Esophagus squamous epithelium (tissue), 4 donors: ENCODE measurements around the gene SECISBP2.

Experiments
- POLR2A ChIP-seq, 4 donors: fragments of 450-650 bp; IDR thresholded peaks; one replicate each; pipeline ENCODE4 v1.6.1; 2017; ENCODE audit warnings: antibody characterized with exemption in 4 of 4, mild to moderate bottlenecking in 4 of 4, moderate library complexity in 3 of 4
- TF ChIP-seq, protein P1 (sequence below), 6 experiments: fragments of 450-650 bp in 4 of 6; fragments of 200-600 bp in 2 of 6; sonication (generic) in 2 of 6; IDR thresholded peaks; one replicate each; pipeline ENCODE4 v1.5.1; 2016 to 2019; ENCODE audit warnings: antibody characterized with exemption in 6 of 6, mild to moderate bottlenecking in 4 of 6, moderate library complexity in 4 of 6

DNA sequence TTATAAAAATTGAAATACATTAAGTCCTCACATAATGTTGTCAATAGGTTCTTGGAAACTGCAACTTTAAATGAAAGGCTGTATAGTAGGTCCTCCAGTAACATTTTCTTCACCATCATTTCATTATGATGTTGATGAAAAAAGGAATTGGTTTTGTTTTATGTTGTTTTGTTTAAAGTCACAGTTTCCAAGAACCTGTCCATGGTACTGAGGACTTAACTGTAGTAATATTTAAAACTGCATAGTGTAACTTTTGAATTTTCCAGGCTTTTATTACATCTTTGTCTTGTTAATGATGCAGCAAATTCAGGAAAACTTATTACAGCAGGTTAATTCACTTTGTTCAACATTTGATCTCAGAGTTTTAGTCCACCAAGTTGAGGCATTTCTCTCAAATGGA, 11.6 kb downstream of the SECISBP2 start:
- TF ChIP-seq POLR2A (IDR thresholded peaks at IDR 0.05) = no peak
- TF ChIP-seq, protein P1, sequence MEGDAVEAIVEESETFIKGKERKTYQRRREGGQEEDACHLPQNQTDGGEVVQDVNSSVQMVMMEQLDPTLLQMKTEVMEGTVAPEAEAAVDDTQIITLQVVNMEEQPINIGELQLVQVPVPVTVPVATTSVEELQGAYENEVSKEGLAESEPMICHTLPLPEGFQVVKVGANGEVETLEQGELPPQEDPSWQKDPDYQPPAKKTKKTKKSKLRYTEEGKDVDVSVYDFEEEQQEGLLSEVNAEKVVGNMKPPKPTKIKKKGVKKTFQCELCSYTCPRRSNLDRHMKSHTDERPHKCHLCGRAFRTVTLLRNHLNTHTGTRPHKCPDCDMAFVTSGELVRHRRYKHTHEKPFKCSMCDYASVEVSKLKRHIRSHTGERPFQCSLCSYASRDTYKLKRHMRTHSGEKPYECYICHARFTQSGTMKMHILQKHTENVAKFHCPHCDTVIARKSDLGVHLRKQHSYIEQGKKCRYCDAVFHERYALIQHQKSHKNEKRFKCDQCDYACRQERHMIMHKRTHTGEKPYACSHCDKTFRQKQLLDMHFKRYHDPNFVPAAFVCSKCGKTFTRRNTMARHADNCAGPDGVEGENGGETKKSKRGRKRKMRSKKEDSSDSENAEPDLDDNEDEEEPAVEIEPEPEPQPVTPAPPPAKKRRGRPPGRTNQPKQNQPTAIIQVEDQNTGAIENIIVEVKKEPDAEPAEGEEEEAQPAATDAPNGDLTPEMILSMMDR (IDR thresholded peaks at IDR 0.05) = no peak
